Activated naive CD8-positive, alpha-beta T cell treated with anti-CD3 and anti-CD28 coated beads for 36 hours (primary cell): ENCODE results near the gene ITGB2. TPM values are rescaled to one million over a fixed set of nuclear protein-coding genes. Genes with fewer than 3 reads are reported as not detected.

Experiments
- DNase-seq: peaks from one replicate; pipeline ENCODE4 v3.0.0; 2021
- H3K27ac Mint-ChIP-seq: one replicate; pipeline ENCODE4 v1.8.0; 2022; ENCODE audit warnings: mild to moderate bottlenecking, moderate library complexity, mixed read lengths
- H3K27me3 Mint-ChIP-seq: one replicate; pipeline ENCODE4 v1.8.0; 2022; ENCODE audit warnings: mild to moderate bottlenecking, mixed read lengths
- H3K36me3 Mint-ChIP-seq: one replicate; pipeline ENCODE4 v1.8.0; 2021; ENCODE audit warnings: mild to moderate bottlenecking, mixed read lengths
- H3K4me1 Mint-ChIP-seq: one replicate; pipeline ENCODE4 v1.8.0; 2021; ENCODE audit warnings: mixed read lengths
- H3K4me3 Mint-ChIP-seq: one replicate; pipeline ENCODE4 v1.8.0; 2022; ENCODE audit warnings: mild to moderate bottlenecking, moderate library complexity, mixed read lengths
- H3K9me3 Mint-ChIP-seq: one replicate; pipeline ENCODE4 v1.8.0; 2022; ENCODE audit warnings: mixed read lengths
- total RNA-seq, 2 experiments: library from RNA; stranded (reverse); gene quantifications; one replicate each; pipeline ENCODE4 v1.2.3, GENCODE V29; 2021

ITGB2 gene
- total RNA-seq, 2 experiments from 2014 or later, result 223 to 234 TPM

GRCh38 chr21:44957901-44958451 lies 37.3 kb upstream of the ITGB2 start:
- DNase-seq, result no peak
- no peak overlapping the region for H3K4me3 Mint-ChIP-seq
- peaks cover 4% of the 10 kb centered on the region for H3K4me1 Mint-ChIP-seq
- H3K27ac Mint-ChIP-seq, result no peak overlapping the region
- peaks cover 19% of the 10 kb centered on the region for H3K36me3 Mint-ChIP-seq
- no peaks in the 10 kb centered on the region for H3K9me3 Mint-ChIP-seq
- no peaks in the 10 kb centered on the region for H3K27me3 Mint-ChIP-seq

DNA sequence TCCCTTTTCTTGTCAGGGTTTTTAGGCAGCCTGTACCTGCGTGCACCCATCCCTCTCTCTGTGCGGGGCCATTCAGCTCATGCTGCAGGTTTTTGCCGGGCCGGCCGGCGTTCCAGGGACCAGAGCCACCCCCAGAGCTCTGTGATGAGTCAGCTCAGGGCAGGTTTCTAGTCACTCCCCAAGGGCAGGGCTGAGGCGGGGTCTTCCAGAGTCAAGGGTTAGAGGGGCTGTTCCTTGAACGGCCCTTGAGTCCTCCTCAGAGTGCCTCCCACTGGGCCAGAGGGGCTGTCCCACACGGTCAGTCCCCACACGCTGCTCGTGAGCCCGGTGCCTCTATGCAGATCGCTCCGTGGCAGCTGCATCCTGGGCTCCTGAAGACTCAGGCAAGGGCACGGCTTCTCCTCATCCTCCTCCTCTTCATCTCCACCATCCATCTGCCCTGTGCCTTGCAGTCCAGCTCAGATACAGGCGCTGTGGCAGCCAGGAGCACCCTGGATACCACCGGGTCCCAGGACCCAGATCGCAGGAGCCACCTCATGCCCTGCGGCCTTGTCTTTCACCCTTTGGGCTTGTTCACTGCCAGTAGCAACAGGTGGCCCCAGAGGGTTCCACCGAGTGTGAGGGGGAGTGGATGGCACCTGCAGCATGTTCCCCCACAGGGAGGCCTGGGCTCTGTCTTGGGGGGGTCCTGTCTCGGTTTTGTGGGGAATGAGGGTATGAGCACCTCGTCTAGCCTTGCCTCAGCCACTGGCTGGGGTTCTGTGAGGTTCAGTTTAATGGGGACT lies 36.5 kb upstream of the ITGB2 start:
- peaks cover 14% of the 10 kb centered on the region for H3K36me3 Mint-ChIP-seq
- H3K27ac Mint-ChIP-seq, result no peak overlapping the region
- no peaks in the 10 kb centered on the region for H3K9me3 Mint-ChIP-seq
- peaks cover 6% of the 10 kb centered on the region for H3K4me1 Mint-ChIP-seq
- H3K27me3 Mint-ChIP-seq, result no peaks in the 10 kb centered on the region
- H3K4me3 Mint-ChIP-seq, result no peak overlapping the region
- no peak for DNase-seq

- peaks cover 11% of the 10 kb centered on the region for H3K36me3 Mint-ChIP-seq
- H3K27me3 Mint-ChIP-seq, result no peaks in the 10 kb centered on the region
- no peaks in the 10 kb centered on the region for H3K9me3 Mint-ChIP-seq
- H3K4me1 Mint-ChIP-seq, result peaks cover 6% of the 10 kb centered on the region
- no peak overlapping the region for H3K4me3 Mint-ChIP-seq
- no peak for DNase-seq
- H3K27ac Mint-ChIP-seq, result no peak overlapping the region
Measured at GRCh38 chr21:44956356-44957046, 35.8 kb upstream of the ITGB2 start.

DNA sequence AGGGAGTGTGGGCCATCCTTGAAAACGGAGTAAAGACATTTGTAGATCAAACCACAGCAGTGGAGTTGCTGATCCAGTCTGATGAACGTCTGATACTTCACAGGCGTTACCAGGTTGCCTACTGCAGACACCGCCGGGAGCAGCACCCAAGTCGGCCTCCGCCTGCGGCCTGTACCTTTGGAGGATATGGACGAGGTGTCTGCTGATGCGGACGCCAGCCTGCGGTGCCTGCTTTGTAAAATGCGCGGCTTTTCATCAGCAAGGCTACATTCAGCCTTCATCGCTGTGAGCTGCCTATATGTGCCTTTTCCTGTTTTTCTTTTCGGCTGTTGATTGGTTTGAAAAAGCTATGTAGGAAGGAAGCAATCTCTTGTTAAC lies 35.1 kb upstream of the ITGB2 start:
- H3K36me3 Mint-ChIP-seq, result peaks cover 7% of the 10 kb centered on the region
- no peak overlapping the region for H3K4me3 Mint-ChIP-seq
- no peaks in the 10 kb centered on the region for H3K27me3 Mint-ChIP-seq
- no peak for DNase-seq
- no peaks in the 10 kb centered on the region for H3K9me3 Mint-ChIP-seq
- no peak overlapping the region for H3K27ac Mint-ChIP-seq
- peaks cover 4% of the 10 kb centered on the region for H3K4me1 Mint-ChIP-seq

GRCh38 chr21:44955141-44955797 lies 34.6 kb upstream of the ITGB2 start:
- H3K4me1 Mint-ChIP-seq, result peaks cover 4% of the 10 kb centered on the region
- DNase-seq, result no peak
- no peaks in the 10 kb centered on the region for H3K9me3 Mint-ChIP-seq
- H3K27ac Mint-ChIP-seq, result no peak overlapping the region
- H3K4me3 Mint-ChIP-seq, result no peak overlapping the region
- peaks cover 5% of the 10 kb centered on the region for H3K36me3 Mint-ChIP-seq
- H3K27me3 Mint-ChIP-seq, result no peaks in the 10 kb centered on the region

DNA sequence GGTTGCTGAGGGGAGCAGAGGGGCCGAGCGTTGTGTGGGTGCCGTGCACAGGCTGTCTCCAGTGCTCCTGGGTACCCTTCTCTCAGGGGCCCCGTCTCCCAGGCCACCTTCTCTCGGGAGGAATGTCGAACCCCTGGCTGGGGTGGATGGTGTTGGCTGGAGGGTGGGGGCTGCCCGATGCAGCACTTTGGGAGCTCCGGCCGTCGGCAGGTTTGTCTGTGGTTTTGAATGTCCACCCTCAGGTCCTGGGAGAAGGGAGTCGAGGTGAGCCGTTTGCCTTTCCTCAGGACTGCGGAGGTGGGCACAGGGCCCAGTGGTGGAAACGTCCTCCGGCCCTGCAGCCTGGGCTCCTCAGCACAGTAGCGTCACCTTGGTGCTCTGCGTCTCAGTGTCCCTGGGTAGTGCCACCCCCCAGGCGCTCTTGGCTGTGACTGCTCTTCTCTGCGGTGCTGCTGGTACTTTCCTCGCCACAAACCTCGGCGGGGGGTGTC lies 33.6 kb upstream of the ITGB2 start:
- Mint-ChIP-seq H3K4me1 (peaks cover 4% of the 10 kb centered on the region), H3K27me3 (no peaks in the 10 kb centered on the region), H3K27ac (no peak overlapping the region), H3K9me3 (no peaks in the 10 kb centered on the region), H3K4me3 (no peak overlapping the region), H3K36me3 (peaks cover 7% of the 10 kb centered on the region)
- DNase-seq, result no peak

- no peak for DNase-seq
- Mint-ChIP-seq H3K4me3 (no peak overlapping the region), H3K27ac (no peak overlapping the region), H3K4me1 (peaks cover 4% of the 10 kb centered on the region), H3K27me3 (no peaks in the 10 kb centered on the region), H3K9me3 (no peaks in the 10 kb centered on the region), H3K36me3 (peaks cover 4% of the 10 kb centered on the region)
Measured at GRCh38 chr21:44953628-44954021, 32.9 kb upstream of the ITGB2 start.

DNA sequence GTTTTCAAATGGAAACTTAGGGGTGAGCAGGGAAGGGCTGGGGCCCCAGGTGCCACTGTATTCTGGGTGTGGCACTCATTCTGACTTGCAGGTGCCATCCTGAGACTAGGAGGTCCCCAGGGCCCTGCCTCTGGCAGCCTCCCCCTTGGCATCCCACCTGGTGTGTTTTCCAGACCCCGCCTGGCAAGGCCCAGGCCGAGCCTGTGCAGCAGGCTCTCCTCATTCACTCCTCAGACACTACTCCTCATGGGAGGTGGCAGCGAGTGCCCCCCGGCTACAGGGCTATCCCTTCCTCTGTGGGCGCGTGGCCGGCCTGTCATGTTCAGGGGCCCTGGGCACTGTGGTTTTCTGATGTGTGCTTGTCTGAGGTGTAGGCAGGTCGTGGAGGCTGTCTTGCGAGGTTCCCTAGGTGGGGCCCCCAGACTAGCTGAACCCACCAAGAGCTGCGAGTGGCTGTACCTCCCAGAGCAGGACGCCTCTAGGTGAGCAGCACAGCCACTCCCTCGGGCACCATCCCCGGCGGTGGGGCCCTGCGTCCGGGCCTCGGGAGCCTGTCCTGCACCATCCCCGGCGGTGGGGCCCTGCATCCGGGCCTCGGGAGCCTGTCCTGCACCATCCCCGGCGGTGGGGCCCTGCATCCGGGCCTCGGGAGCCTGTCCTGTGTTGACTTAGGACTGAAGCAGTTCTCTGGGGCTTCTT lies 32.4 kb upstream of the ITGB2 start:
- Mint-ChIP-seq H3K4me3 (no peak overlapping the region), H3K27me3 (no peaks in the 10 kb centered on the region), H3K36me3 (peaks cover 4% of the 10 kb centered on the region), H3K27ac (no peak overlapping the region), H3K9me3 (no peaks in the 10 kb centered on the region), H3K4me1 (peaks cover 4% of the 10 kb centered on the region)
- DNase-seq, result no peak

DNA sequence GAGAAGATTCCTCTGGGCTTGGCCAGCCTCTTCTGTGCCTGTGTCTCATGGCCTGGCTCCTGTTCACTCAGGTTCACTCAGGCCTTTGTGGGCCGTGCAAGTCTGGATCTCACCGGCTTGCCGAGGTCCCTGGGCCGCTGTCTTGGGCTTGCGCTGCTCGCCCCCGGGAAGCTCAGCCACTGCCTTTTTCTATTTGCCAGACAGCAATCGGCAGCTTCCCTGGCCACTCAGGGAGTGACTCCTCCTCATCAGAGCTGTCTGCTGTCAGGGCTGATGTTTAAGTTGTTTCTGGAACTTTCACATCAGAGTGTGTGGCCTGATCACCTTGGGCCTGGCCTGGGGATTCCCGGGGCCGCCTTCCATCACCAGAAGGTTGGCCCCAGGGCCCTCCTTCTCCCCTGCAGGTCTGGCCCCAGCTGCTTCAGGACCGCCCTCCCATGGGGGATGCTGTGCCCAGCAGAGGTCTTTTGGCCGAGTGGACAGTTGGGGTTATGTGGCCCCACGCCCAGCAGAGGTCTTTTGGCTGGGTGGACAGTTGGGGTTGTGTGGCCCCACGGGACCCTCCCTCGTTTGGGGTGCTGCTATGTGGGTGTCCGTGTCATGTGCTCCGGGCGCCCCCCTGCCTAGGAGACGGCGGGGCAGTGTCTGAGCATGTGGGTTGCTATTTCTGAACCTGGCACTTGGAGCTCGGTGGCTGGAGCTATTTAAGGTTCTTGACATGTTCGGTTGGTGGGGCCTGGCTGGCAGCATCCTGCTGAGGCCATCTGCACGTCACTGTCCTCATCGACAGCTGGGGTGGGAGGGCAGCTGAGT lies 31.6 kb upstream of the ITGB2 start:
- Mint-ChIP-seq H3K9me3 (no peaks in the 10 kb centered on the region), H3K4me1 (peaks cover 4% of the 10 kb centered on the region), H3K27me3 (no peaks in the 10 kb centered on the region), H3K4me3 (no peak overlapping the region), H3K36me3 (peaks cover 4% of the 10 kb centered on the region), H3K27ac (no peak overlapping the region)
- DNase-seq, result no peak

DNA sequence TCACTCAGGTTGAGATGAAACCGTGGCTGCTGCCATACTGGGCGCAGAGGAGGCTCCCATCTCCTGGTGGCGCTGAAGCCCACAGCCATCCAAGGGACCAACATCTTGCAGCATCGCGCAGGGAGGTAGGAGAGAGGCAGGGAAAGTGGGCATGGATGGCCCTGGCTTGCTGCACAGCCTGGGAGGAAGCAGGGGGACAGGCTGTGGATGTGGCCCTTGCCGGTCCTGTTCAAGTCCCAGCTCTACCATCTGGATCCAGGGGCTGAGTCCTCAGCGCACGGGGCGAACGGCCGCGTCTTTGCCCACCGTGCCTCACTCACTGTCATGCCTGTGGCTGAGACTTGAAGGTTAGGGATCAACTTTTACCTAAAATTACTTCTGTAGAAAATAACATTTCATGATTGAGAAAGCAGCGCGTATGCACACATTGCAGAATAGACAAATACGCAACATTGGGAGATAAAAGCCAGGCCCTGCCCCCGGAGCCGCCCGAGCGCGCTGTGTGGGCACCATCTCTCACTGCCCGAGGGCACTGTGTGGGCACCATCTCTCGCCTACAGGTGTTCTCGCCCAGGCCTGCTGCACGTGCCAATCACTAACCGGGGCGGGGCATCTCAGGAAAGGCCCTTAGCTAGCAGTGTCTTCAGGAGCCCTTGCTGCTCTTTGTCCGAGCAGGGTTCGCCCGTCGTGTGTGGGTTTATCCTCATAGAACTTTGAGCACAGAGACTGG lies 30.7 kb upstream of the ITGB2 start:
- H3K4me3 Mint-ChIP-seq, result no peak overlapping the region
- no peaks in the 10 kb centered on the region for H3K9me3 Mint-ChIP-seq
- H3K27ac Mint-ChIP-seq, result no peak overlapping the region
- no peak for DNase-seq
- no peaks in the 10 kb centered on the region for H3K27me3 Mint-ChIP-seq
- peaks cover 4% of the 10 kb centered on the region for H3K36me3 Mint-ChIP-seq
- H3K4me1 Mint-ChIP-seq, result peaks cover 4% of the 10 kb centered on the region

GRCh38 chr21:44950351-44950750 lies 29.7 kb upstream of the ITGB2 start:
- Mint-ChIP-seq H3K27me3 (no peaks in the 10 kb centered on the region), H3K27ac (no peak overlapping the region), H3K36me3 (peaks cover 6% of the 10 kb centered on the region), H3K4me1 (peaks cover 2% of the 10 kb centered on the region), H3K4me3 (no peak overlapping the region), H3K9me3 (no peaks in the 10 kb centered on the region)
- DNase-seq, result no peak

DNA sequence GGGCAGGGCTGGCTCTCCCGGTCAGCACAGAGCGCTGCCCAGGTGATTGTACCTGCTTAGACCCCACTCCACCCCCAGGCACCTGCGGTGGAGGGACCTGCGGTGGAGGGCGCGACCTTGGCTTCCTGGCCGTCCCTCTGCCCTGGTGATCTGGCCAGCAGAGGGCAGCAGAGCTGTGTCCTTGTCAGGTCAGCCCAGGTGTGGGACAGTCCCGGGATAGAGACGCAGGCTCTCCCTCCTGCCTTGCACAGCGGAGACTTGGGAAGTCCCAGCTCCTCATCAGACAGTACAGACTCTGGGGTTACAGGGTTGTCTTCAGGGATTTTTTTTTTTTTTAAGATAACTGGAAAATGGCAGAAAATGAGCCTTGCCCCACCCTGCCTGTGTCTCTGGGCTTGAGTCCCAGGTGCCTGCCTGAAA lies 29.1 kb upstream of the ITGB2 start:
- peaks cover 3% of the 10 kb centered on the region for H3K4me1 Mint-ChIP-seq
- no peaks in the 10 kb centered on the region for H3K9me3 Mint-ChIP-seq
- peak; percentile 74 for DNase-seq
- no peaks in the 10 kb centered on the region for H3K27me3 Mint-ChIP-seq
- no peak overlapping the region for H3K4me3 Mint-ChIP-seq
- H3K36me3 Mint-ChIP-seq, result peaks cover 7% of the 10 kb centered on the region
- H3K27ac Mint-ChIP-seq, result no peak overlapping the region

DNA sequence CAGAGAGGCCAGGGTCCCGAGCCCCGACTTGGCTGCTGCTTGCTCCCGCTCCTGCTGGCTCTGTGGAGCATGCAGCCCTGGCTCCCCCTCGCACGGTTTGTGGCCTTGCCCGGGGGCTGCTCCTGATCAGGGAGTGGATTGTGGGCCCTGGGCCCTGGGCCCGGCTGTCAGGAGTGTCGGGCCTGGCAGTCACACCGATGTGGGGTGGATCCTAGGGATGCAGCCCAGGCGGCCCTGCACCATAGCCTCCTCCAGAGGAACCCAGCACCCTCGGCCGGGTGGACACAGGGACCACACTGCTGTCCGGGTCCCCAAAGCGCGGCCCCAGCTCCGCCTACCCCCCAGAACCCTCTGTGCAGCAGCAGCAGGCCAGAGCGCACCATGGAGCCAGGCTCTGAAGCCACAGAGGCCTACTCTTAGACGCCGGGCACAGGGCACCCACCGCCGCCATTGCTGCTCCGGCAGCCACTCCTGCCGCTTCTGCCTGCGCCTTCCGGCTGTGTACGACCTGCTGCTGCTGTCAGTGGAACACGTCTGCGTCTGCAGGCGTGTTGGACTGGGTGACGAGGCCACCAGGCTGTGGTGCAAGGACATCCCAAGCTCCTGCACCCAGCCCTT lies 28.6 kb upstream of the ITGB2 start:
- H3K9me3 Mint-ChIP-seq, result no peaks in the 10 kb centered on the region
- H3K4me1 Mint-ChIP-seq, result peaks cover 4% of the 10 kb centered on the region
- H3K27ac Mint-ChIP-seq, result no peak overlapping the region
- H3K4me3 Mint-ChIP-seq, result no peak overlapping the region
- no peaks in the 10 kb centered on the region for H3K27me3 Mint-ChIP-seq
- peaks cover 9% of the 10 kb centered on the region for H3K36me3 Mint-ChIP-seq
- no peak for DNase-seq
